Heart left ventricle (tissue), 13 donors: ENCODE data around the gene TCF7L2.

ENCODE experiments used
- POLR2A ChIP-seq, 2 donors: fragments of 450-650 bp; IDR thresholded peaks; one replicate each; pipeline ENCODE4 v1.6.1; 2017; ENCODE audit warnings: antibody characterized with exemption in 2 of 2, mild to moderate bottlenecking in 2 of 2, moderate library complexity in 2 of 2
- TF ChIP-seq, protein P1 (sequence below), 12 donors: fragments of 200-600 bp; sonication (generic) in 4 of 12; IDR thresholded peaks; one replicate each; pipeline versions ENCODE4 v1.5.0 to v1.8.0; 2018 to 2022; ENCODE audit warnings: antibody characterized with exemption in 12 of 12, mild to moderate bottlenecking in 5 of 12
- donor health status: ischemic (EF 13 %, LVEDD 7.1; RV severe dilation, severe dysfunction).
- donor health status: DM: no; HTN: yes; CAD: no.
- donor health status: DM: no; HTN: no; CAD: no.
- donor health status: ischemic (EF 25% LVEDD 6.9; RV normal size, moderate dysfunction).
- donor health status: ischemic (EF 25% LVEDD 5.7; RV mildly dilated, moderate dysfunction).
- donor health status: ischemic (EF 35%, LVEDD 5.7; RV mildly dilated, moderate dysfunction).
- donor health status: nonischemic (EF 11% LVEDD 7.7; RV severe dilation, severe dysfunction).
- donor health status: DM: yes; HTN: yes; CAD: no.
- donor health status: PGD.
- donor health status: ischemic (EF 29% LVEDD 5.4; RV normal size, mild dysfunction).
- donor health status: nonischemic (EF 23%, LVEDD 6.1; RV moderate dilation, normal function).

- no peak for TF ChIP-seq POLR2A (IDR thresholded peaks at IDR 0.05)
- TF ChIP-seq, protein P1, sequence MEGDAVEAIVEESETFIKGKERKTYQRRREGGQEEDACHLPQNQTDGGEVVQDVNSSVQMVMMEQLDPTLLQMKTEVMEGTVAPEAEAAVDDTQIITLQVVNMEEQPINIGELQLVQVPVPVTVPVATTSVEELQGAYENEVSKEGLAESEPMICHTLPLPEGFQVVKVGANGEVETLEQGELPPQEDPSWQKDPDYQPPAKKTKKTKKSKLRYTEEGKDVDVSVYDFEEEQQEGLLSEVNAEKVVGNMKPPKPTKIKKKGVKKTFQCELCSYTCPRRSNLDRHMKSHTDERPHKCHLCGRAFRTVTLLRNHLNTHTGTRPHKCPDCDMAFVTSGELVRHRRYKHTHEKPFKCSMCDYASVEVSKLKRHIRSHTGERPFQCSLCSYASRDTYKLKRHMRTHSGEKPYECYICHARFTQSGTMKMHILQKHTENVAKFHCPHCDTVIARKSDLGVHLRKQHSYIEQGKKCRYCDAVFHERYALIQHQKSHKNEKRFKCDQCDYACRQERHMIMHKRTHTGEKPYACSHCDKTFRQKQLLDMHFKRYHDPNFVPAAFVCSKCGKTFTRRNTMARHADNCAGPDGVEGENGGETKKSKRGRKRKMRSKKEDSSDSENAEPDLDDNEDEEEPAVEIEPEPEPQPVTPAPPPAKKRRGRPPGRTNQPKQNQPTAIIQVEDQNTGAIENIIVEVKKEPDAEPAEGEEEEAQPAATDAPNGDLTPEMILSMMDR (IDR thresholded peaks at IDR 0.05), result no peak
Observed at GRCh38 chr10:113162960-113163359, 212.9 kb downstream of the TCF7L2 start.
